ENCODE results near the gene CD2AP.

DNA sequence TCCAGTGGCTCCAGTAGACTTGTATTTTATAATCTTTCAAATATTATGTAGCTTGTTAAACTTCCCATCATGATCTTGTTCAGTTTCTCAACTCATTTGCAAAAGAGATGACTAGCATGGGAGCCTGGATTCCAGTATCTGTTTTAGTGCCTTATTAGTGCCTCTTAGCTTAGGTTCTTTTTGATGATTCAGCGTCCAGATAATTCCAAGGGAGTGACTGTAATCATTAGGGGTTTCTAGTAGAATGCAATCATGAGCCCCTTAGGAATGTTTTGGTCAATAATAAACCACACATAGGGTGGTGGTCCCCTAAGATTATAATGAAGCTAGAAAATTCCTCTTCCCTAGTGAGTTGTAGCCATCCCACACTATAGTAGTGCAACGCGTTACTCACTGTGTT, 7.0 kb downstream of the CD2AP start:
- TF ChIP-seq, protein P1, sequence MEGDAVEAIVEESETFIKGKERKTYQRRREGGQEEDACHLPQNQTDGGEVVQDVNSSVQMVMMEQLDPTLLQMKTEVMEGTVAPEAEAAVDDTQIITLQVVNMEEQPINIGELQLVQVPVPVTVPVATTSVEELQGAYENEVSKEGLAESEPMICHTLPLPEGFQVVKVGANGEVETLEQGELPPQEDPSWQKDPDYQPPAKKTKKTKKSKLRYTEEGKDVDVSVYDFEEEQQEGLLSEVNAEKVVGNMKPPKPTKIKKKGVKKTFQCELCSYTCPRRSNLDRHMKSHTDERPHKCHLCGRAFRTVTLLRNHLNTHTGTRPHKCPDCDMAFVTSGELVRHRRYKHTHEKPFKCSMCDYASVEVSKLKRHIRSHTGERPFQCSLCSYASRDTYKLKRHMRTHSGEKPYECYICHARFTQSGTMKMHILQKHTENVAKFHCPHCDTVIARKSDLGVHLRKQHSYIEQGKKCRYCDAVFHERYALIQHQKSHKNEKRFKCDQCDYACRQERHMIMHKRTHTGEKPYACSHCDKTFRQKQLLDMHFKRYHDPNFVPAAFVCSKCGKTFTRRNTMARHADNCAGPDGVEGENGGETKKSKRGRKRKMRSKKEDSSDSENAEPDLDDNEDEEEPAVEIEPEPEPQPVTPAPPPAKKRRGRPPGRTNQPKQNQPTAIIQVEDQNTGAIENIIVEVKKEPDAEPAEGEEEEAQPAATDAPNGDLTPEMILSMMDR (IDR thresholded peaks at IDR 0.05) = no peak
- TF ChIP-seq POLR2AphosphoS5 (IDR thresholded peaks at IDR 0.05; ENCODE audit: low read depth, low read length) = no peak
- TF ChIP-seq, protein P2, sequence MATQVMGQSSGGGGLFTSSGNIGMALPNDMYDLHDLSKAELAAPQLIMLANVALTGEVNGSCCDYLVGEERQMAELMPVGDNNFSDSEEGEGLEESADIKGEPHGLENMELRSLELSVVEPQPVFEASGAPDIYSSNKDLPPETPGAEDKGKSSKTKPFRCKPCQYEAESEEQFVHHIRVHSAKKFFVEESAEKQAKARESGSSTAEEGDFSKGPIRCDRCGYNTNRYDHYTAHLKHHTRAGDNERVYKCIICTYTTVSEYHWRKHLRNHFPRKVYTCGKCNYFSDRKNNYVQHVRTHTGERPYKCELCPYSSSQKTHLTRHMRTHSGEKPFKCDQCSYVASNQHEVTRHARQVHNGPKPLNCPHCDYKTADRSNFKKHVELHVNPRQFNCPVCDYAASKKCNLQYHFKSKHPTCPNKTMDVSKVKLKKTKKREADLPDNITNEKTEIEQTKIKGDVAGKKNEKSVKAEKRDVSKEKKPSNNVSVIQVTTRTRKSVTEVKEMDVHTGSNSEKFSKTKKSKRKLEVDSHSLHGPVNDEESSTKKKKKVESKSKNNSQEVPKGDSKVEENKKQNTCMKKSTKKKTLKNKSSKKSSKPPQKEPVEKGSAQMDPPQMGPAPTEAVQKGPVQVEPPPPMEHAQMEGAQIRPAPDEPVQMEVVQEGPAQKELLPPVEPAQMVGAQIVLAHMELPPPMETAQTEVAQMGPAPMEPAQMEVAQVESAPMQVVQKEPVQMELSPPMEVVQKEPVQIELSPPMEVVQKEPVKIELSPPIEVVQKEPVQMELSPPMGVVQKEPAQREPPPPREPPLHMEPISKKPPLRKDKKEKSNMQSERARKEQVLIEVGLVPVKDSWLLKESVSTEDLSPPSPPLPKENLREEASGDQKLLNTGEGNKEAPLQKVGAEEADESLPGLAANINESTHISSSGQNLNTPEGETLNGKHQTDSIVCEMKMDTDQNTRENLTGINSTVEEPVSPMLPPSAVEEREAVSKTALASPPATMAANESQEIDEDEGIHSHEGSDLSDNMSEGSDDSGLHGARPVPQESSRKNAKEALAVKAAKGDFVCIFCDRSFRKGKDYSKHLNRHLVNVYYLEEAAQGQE (IDR thresholded peaks at IDR 0.05; ENCODE audit: insufficient read depth in 1 of 2, low read depth in 2 of 2, low read length in 1 of 2) = no peak

All from Panc1 (cell line).